Measurements from ENCODE around the gene KIAA1549. TPM values are rescaled to one million over a fixed set of nuclear protein-coding genes. Genes with fewer than 3 reads are reported as not detected.

Gene KIAA1549
- polyA plus RNA-seq, 1 donor (not counting 4 experiments of a cell fraction or from before 2014, with no cell fraction given): 1.1 TPM

DNA sequence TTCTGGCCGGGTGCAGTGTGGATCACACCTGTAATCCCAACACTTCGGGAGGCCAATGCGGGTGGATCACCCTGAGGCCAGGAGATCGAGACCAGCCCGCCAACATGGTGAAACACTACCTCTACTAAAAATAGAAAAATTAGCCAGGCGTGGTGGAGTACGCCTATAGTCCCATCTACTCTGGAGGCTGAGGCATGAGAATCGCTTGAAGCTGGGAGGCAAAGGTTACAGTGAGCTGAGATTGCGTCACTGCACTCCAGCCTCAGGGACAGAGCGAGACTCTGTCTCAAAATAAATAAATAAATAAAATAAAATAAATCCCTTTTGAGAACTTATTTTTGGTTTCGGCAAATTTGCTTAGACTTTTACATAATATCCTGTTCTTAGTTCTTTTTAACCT lies 151.9 kb downstream of the KIAA1549 start:
- H3K79me2 ChIP-seq (ENCODE audit: control insufficient read depth, insufficient read depth, low read length): no peaks in the 10 kb centered on the region
- no peak for DNase-seq (ENCODE audit: low read depth, low spot score)
- no peak overlapping the region for H3K9ac ChIP-seq (ENCODE audit: control insufficient read depth, extremely low read depth, insufficient read depth, low read length)
- TF ChIP-seq EZH2 (IDR thresholded peaks at IDR 0.05; ENCODE audit: low read length): no peak
- TF ChIP-seq, protein P1, sequence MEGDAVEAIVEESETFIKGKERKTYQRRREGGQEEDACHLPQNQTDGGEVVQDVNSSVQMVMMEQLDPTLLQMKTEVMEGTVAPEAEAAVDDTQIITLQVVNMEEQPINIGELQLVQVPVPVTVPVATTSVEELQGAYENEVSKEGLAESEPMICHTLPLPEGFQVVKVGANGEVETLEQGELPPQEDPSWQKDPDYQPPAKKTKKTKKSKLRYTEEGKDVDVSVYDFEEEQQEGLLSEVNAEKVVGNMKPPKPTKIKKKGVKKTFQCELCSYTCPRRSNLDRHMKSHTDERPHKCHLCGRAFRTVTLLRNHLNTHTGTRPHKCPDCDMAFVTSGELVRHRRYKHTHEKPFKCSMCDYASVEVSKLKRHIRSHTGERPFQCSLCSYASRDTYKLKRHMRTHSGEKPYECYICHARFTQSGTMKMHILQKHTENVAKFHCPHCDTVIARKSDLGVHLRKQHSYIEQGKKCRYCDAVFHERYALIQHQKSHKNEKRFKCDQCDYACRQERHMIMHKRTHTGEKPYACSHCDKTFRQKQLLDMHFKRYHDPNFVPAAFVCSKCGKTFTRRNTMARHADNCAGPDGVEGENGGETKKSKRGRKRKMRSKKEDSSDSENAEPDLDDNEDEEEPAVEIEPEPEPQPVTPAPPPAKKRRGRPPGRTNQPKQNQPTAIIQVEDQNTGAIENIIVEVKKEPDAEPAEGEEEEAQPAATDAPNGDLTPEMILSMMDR (optimal IDR thresholded peaks at IDR 0.05 in 1 of 3, IDR thresholded peaks at IDR 0.05 in 1 of 3, conservative IDR thresholded peaks at IDR 0.05 in 1 of 3; ENCODE audit: extremely low read depth in 1 of 3, insufficient read depth in 2 of 3, low read length in 3 of 3): no peak
- no peak overlapping the region for H2AFZ ChIP-seq (ENCODE audit: control insufficient read depth, low read length)
- dilution Hi-C loops (cut with MboI; ENCODE audit: extremely low pct_ligation_motif_present, low sequenced_read_pairs): no loop called here
- H4K20me1 ChIP-seq (ENCODE audit: control insufficient read depth, extremely low read depth, insufficient read depth, low read length): no peaks in the 10 kb centered on the region
- no peaks in the 10 kb centered on the region for H3K4me1 ChIP-seq (ENCODE audit: control insufficient read depth, extremely low read depth, insufficient read depth, low read length)
- H3K4me3 ChIP-seq (ENCODE audit: control insufficient read depth in 2 of 3, extremely low read depth in 1 of 3, insufficient read depth in 2 of 3, low read depth in 1 of 3, low read length in 3 of 3): no peak overlapping the region
- H3K4me2 ChIP-seq (ENCODE audit: control insufficient read depth, extremely low read depth, insufficient read depth, low read depth, low read length): no peak overlapping the region
- H3K9me1 ChIP-seq (ENCODE audit: control insufficient read depth, extremely low read depth, insufficient read depth, low read length): no peaks in the 10 kb centered on the region
- no peaks in the 10 kb centered on the region for H3K9me3 ChIP-seq (ENCODE audit: control insufficient read depth, low read depth, low read length)
- H3K27ac ChIP-seq (ENCODE audit: control insufficient read depth, insufficient read depth, low read length): no peak overlapping the region
- no peak for FAIRE-seq
- no peaks in the 10 kb centered on the region for H3K27me3 ChIP-seq (ENCODE audit: control insufficient read depth, extremely low read depth, insufficient read depth, low read length)
- H3K36me3 ChIP-seq (ENCODE audit: control insufficient read depth in 2 of 2, extremely low read depth in 1 of 2, insufficient read depth in 2 of 2, low read length in 2 of 2): no peaks in the 10 kb centered on the region

DNA sequence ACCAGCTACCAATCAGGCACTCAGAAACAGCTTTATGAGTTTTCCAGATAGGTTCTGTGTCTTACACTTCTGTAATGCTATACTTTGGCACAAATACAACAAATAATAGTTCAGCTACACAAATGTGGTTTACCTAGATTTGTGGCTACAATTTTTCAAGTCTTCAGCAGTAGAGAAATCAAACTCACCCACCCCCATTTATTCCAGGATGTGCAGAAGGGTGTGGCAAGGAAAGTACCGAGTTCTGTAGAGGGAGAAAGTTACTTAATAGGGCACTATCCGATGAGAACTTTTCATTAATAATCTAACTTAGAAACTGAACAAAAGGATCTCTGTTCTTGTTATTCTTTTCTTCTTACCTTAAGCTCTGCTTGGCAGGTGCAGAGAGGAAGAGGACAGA lies 152.9 kb downstream of the KIAA1549 start:
- H3K4me3 ChIP-seq (ENCODE audit: control insufficient read depth in 2 of 3, extremely low read depth in 1 of 3, insufficient read depth in 2 of 3, low read depth in 1 of 3, low read length in 3 of 3): no peak overlapping the region
- dilution Hi-C loops (cut with MboI; ENCODE audit: extremely low pct_ligation_motif_present, low sequenced_read_pairs): no loop called here
- no peak overlapping the region for H3K4me2 ChIP-seq (ENCODE audit: control insufficient read depth, extremely low read depth, insufficient read depth, low read depth, low read length)
- no peak for DNase-seq (ENCODE audit: low read depth, low spot score)
- H3K9ac ChIP-seq (ENCODE audit: control insufficient read depth, extremely low read depth, insufficient read depth, low read length): no peak overlapping the region
- no peak for TF ChIP-seq EZH2 (IDR thresholded peaks at IDR 0.05; ENCODE audit: low read length)
- TF ChIP-seq, protein P1 (optimal IDR thresholded peaks at IDR 0.05 in 1 of 3, IDR thresholded peaks at IDR 0.05 in 1 of 3, conservative IDR thresholded peaks at IDR 0.05 in 1 of 3; ENCODE audit: extremely low read depth in 1 of 3, insufficient read depth in 2 of 3, low read length in 3 of 3): no peak
- no peaks in the 10 kb centered on the region for H3K27me3 ChIP-seq (ENCODE audit: control insufficient read depth, extremely low read depth, insufficient read depth, low read length)
- H3K4me1 ChIP-seq (ENCODE audit: control insufficient read depth, extremely low read depth, insufficient read depth, low read length): no peaks in the 10 kb centered on the region
- H2AFZ ChIP-seq (ENCODE audit: control insufficient read depth, low read length): no peak overlapping the region
- H3K79me2 ChIP-seq (ENCODE audit: control insufficient read depth, insufficient read depth, low read length): no peaks in the 10 kb centered on the region
- no peaks in the 10 kb centered on the region for H3K9me1 ChIP-seq (ENCODE audit: control insufficient read depth, extremely low read depth, insufficient read depth, low read length)
- H4K20me1 ChIP-seq (ENCODE audit: control insufficient read depth, extremely low read depth, insufficient read depth, low read length): no peaks in the 10 kb centered on the region
- H3K9me3 ChIP-seq (ENCODE audit: control insufficient read depth, low read depth, low read length): no peaks in the 10 kb centered on the region
- H3K36me3 ChIP-seq (ENCODE audit: control insufficient read depth in 2 of 2, extremely low read depth in 1 of 2, insufficient read depth in 2 of 2, low read length in 2 of 2): no peaks in the 10 kb centered on the region
- no peak for FAIRE-seq
- H3K27ac ChIP-seq (ENCODE audit: control insufficient read depth, insufficient read depth, low read length): no peak overlapping the region

Data from keratinocyte (primary cell).